Panc1 (cell line): ENCODE data around the gene CAPS2. TPM values are rescaled to one million over a fixed set of nuclear protein-coding genes. Genes with fewer than 3 reads are reported as not detected.

Experiments used
- ATAC-seq: fragments of 200-7000 bp; cut with Tn5 transposase; 2 replicates; pipeline ENCODE4 v1.9.1; 2020; ENCODE audit warnings: mild to moderate bottlenecking, moderate library complexity
- BruUV-seq: library from RNA; stranded (reverse); fragments of 400-500 nt; replicated peaks from 2 replicates; lab custom pipeline; 2021; lab: Mats Ljungman, UMichigan
- CTCF ChIA-PET: fragments of 300-600 bp; sonication (Branson Sonifier 250); formaldehyde crosslinking; loops from one replicate; lab custom pipeline; 2022; ENCODE audit warnings: antibody characterized with exemption; lab: Charles Lee
- POLR2A ChIA-PET: fragments of 300-600 bp; sonication (Branson Sonifier 250); formaldehyde crosslinking; loops from one replicate; lab custom pipeline; 2022; ENCODE audit warnings: antibody characterized with exemption; lab: Charles Lee
- DNase-seq: peaks from one replicate; pipeline ENCODE4 v3.0.0-alpha.2; 2010; ENCODE audit warnings: low read depth, low spot score
- H3K27ac ChIP-seq: 2 replicates; pipeline ENCODE4 v1.5.1; 2011; ENCODE audit warnings: mild to moderate bottlenecking, low read length, inconsistent platforms
- H3K27me3 ChIP-seq: fragments of 200-500 bp; sonication (Bioruptor generic); 2 replicates; pipeline ENCODE4 v1.6.0; 2014; ENCODE audit warnings: low read length, inconsistent platforms; ENCODE audit not compliant: control insufficient read depth, insufficient read depth
- H3K36me3 ChIP-seq: fragments of 200-500 bp; sonication (Bioruptor generic); 2 replicates; pipeline ENCODE4 v1.5.1; 2014; ENCODE audit warnings: inconsistent platforms, mild to moderate bottlenecking, low read length, moderate library complexity; ENCODE audit not compliant: control insufficient read depth, insufficient read depth
- H3K4me1 ChIP-seq: 2 replicates; pipeline ENCODE4 v1.5.1; 2011; ENCODE audit warnings: inconsistent platforms, mild to moderate bottlenecking, low read length, moderate library complexity; ENCODE audit not compliant: control insufficient read depth, insufficient read depth
- H3K4me3 ChIP-seq, 2 experiments: 2 replicates each; pipeline ENCODE4 v1.5.1; 2011 to 2012; ENCODE audit warnings: low read depth in 2 of 2, low read length in 2 of 2, mild to moderate bottlenecking in 2 of 2, inconsistent platforms in 1 of 2, moderate library complexity in 1 of 2
- H3K9me3 ChIP-seq: fragments of 200-500 bp; sonication (Bioruptor generic); 2 replicates; pipeline ENCODE4 v1.5.1; 2014; ENCODE audit warnings: low read depth, mild to moderate bottlenecking, inconsistent platforms, low read length, moderate library complexity; ENCODE audit not compliant: control insufficient read depth, insufficient read depth
- POLR2AphosphoS5 ChIP-seq: IDR thresholded peaks from 2 replicates; pipeline ENCODE4 v1.6.1; 2012; ENCODE audit warnings: mild to moderate bottlenecking, low read depth, low read length, moderate library complexity
- SIN3A ChIP-seq: IDR thresholded peaks from 2 replicates; pipeline ENCODE4 v1.6.1; 2012; ENCODE audit warnings: low read depth, mild to moderate bottlenecking, low read length, moderate library complexity, borderline replicate concordance; ENCODE audit not compliant: insufficient read depth
- TCF7L2 ChIP-seq: IDR thresholded peaks from 2 replicates; pipeline ENCODE4 v1.6.1; 2011; ENCODE audit warnings: mild to moderate bottlenecking, low read depth, low read length, inconsistent platforms
- in situ Hi-C: cut with HindIII; loops from 2 replicates; pipeline ENCODE4 v1.10.0; 2016; ENCODE audit warnings: low sequenced_read_pairs, low pct_unique_long_range_greater_than_20kb
- intact Hi-C: fragments of 100-400 bp; cut with micrococcal nuclease; formaldehyde crosslinking; loops from one replicate; pipeline ENCODE4 v1.10.0; 2022; ENCODE audit not compliant: unreplicated experiment
- total RNA-seq: library from RNA; stranded (reverse); gene quantifications from one replicate; pipeline ENCODE4 v1.2.1, GENCODE V29; 2021; ENCODE audit not compliant: unreplicated experiment
- TF ChIP-seq, protein P1 (sequence below), 2 experiments: IDR thresholded peaks; 2 replicates each; pipeline ENCODE4 v1.6.1; 2011 to 2012; ENCODE audit warnings: low read depth in 2 of 2, control low read depth in 1 of 2, low read length in 1 of 2, mild to moderate bottlenecking in 1 of 2, moderate library complexity in 1 of 2; ENCODE audit not compliant: insufficient read depth in 1 of 2
- TF ChIP-seq, protein P2 (sequence below): fragments of 450-650 bp; IDR thresholded peaks from 2 replicates; pipeline ENCODE4 v1.5.1; 2017; ENCODE audit warnings: mild to moderate bottlenecking

CAPS2 gene
- total RNA-seq, 1 experiment from 2014 or later = 11.8 TPM

DNA sequence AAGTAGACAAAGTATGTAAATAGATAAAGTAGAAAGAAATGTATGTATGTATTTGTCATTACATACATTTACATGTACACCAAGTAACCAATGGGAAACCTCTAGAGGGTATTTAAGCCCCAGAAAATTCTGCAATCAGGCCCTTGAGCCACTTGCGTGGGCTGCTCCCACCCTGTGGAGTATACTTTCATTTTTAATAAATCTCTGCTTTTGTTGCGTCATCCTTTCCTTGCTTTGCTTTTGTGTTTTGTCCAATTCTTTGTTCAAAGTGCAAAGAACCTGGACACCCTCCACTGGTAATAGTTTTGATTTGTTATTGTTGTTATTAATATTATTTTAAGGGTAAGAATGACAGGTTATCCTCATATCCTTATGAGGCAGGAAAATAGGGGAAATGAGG, 21.8 kb downstream of the CAPS2 start:
- CTCF ChIA-PET = no interaction called here
- no peaks in the 10 kb centered on the region for H3K27me3 ChIP-seq
- H3K4me3 ChIP-seq = no peak overlapping the region
- DNase-seq = no peak
- H3K4me1 ChIP-seq = no peaks in the 10 kb centered on the region
- BruUV-seq = no TSS peak
- intact Hi-C loops = no loop called here
- in situ Hi-C loops = no loop called here
- TF ChIP-seq, protein P1, sequence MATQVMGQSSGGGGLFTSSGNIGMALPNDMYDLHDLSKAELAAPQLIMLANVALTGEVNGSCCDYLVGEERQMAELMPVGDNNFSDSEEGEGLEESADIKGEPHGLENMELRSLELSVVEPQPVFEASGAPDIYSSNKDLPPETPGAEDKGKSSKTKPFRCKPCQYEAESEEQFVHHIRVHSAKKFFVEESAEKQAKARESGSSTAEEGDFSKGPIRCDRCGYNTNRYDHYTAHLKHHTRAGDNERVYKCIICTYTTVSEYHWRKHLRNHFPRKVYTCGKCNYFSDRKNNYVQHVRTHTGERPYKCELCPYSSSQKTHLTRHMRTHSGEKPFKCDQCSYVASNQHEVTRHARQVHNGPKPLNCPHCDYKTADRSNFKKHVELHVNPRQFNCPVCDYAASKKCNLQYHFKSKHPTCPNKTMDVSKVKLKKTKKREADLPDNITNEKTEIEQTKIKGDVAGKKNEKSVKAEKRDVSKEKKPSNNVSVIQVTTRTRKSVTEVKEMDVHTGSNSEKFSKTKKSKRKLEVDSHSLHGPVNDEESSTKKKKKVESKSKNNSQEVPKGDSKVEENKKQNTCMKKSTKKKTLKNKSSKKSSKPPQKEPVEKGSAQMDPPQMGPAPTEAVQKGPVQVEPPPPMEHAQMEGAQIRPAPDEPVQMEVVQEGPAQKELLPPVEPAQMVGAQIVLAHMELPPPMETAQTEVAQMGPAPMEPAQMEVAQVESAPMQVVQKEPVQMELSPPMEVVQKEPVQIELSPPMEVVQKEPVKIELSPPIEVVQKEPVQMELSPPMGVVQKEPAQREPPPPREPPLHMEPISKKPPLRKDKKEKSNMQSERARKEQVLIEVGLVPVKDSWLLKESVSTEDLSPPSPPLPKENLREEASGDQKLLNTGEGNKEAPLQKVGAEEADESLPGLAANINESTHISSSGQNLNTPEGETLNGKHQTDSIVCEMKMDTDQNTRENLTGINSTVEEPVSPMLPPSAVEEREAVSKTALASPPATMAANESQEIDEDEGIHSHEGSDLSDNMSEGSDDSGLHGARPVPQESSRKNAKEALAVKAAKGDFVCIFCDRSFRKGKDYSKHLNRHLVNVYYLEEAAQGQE (IDR thresholded peaks at IDR 0.05; ENCODE audit: insufficient read depth in 1 of 2, low read depth in 2 of 2, low read length in 1 of 2) = no peak
- TF ChIP-seq, protein P2, sequence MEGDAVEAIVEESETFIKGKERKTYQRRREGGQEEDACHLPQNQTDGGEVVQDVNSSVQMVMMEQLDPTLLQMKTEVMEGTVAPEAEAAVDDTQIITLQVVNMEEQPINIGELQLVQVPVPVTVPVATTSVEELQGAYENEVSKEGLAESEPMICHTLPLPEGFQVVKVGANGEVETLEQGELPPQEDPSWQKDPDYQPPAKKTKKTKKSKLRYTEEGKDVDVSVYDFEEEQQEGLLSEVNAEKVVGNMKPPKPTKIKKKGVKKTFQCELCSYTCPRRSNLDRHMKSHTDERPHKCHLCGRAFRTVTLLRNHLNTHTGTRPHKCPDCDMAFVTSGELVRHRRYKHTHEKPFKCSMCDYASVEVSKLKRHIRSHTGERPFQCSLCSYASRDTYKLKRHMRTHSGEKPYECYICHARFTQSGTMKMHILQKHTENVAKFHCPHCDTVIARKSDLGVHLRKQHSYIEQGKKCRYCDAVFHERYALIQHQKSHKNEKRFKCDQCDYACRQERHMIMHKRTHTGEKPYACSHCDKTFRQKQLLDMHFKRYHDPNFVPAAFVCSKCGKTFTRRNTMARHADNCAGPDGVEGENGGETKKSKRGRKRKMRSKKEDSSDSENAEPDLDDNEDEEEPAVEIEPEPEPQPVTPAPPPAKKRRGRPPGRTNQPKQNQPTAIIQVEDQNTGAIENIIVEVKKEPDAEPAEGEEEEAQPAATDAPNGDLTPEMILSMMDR = no peak
- TF ChIP-seq SIN3A = no peak
- TF ChIP-seq POLR2AphosphoS5 = no peak
- no peak for TF ChIP-seq TCF7L2
- H3K9me3 ChIP-seq = peaks cover 4% of the 10 kb centered on the region; the same call in 1 of the 2 replicates
- no peak for ATAC-seq
- H3K36me3 ChIP-seq = no peaks in the 10 kb centered on the region
- POLR2A ChIA-PET = no interaction called here
- no peak overlapping the region for H3K27ac ChIP-seq

DNA sequence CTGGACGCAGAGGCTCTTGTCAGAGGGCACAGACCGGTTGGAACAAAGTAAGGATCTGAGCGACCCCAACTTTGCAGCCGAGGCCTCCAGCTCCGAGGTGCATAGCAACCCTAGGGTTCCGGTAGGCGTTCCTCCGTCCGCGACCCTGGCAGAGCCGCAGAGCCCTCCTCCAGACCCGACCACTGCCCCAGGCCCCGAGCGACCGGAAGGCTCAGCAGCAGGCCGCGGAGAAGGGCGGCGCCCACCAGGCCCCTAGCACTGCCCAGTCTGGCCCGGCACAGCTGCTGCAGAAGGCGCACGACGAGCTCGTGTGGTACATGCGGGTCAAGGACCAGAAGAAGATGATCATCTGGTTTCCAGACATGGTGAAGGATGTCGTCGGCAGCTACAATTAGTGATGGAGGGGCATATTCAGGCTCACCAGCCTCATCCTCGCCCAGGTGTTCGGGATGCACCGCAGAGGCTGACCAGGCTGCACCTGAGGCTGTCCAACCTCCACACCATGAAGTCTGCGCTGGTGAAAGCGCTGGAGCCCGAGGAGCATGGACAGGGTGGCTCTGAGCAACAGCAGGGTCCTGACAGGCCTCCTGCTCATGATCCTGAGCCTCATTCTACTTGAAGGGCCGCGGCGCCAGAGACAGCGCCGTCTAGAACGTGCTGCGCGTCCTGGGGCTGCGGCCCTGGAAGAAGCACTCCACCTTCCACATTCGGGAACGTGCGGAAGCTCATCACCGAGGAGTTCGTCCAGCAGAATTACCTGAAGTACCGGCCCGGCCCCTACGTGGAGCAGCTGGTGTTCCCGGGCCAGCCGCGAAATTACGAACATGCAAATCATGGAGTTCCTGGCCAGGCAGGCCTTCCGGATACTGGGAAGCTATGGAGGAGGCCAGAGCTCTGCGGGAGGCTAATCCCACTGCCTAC, 24.5 kb downstream of the CAPS2 start:
- POLR2A ChIA-PET = no interaction called here
- DNase-seq (no peak), ATAC-seq (no peak)
- intact Hi-C loops = no loop called here
- Histone ChIP-seq H3K27ac (no peak overlapping the region), H3K36me3 (no peaks in the 10 kb centered on the region), H3K27me3 (no peaks in the 10 kb centered on the region), H3K4me1 (no peaks in the 10 kb centered on the region), H3K4me3 (no peak overlapping the region), H3K9me3 (peaks cover 4% of the 10 kb centered on the region; the same call in 1 of the 2 replicates)
- in situ Hi-C loops = no loop called here
- no TSS peak for BruUV-seq
- CTCF ChIA-PET = no interaction called here
- TF ChIP-seq TCF7L2 (no peak), SIN3A (no peak), POLR2AphosphoS5 (no peak)
- TF ChIP-seq, protein P2 = no peak
- TF ChIP-seq, protein P1 (IDR thresholded peaks at IDR 0.05; ENCODE audit: insufficient read depth in 1 of 2, low read depth in 2 of 2, low read length in 1 of 2) = no peak
